ENCODE results near the gene BCL2. TPM values are rescaled to one million over a fixed set of nuclear protein-coding genes. Genes with fewer than 3 reads are reported as not detected.

BCL2 gene
- total RNA-seq, 2 donors from 2014 or later: 13.9 to 16.4 TPM

DNA sequence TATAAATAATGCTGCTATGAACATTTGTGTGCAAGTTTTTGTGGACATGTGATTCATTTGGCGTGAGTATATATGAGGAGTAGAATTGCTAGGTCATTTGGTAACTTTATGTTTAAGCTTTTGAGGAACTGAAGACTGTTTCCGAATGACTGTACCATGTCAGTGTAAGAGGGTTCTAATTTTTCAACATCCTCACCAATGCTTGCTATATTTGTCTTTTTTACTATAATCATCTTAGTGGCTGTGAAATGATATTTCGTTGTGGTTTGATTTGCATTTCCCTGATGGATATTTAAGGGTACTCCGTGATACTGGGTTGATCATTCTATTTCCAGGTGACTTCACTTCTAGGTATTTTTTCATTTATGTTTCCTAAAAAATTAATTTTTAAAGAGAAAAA is 241.1 kb downstream of the BCL2 start:
- no peak overlapping the region for H3K9ac ChIP-seq (ENCODE audit: low read depth in 2 of 2, low read length in 2 of 2)
- intact Hi-C loops (cut with DNase I): no loop called here
- TF ChIP-seq, protein P1, sequence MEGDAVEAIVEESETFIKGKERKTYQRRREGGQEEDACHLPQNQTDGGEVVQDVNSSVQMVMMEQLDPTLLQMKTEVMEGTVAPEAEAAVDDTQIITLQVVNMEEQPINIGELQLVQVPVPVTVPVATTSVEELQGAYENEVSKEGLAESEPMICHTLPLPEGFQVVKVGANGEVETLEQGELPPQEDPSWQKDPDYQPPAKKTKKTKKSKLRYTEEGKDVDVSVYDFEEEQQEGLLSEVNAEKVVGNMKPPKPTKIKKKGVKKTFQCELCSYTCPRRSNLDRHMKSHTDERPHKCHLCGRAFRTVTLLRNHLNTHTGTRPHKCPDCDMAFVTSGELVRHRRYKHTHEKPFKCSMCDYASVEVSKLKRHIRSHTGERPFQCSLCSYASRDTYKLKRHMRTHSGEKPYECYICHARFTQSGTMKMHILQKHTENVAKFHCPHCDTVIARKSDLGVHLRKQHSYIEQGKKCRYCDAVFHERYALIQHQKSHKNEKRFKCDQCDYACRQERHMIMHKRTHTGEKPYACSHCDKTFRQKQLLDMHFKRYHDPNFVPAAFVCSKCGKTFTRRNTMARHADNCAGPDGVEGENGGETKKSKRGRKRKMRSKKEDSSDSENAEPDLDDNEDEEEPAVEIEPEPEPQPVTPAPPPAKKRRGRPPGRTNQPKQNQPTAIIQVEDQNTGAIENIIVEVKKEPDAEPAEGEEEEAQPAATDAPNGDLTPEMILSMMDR (IDR thresholded peaks at IDR 0.05): no peak
- no peaks in the 10 kb centered on the region for H3K4me1 ChIP-seq
- H3K36me3 ChIP-seq: no peaks in the 10 kb centered on the region
- no peaks in the 10 kb centered on the region for H3K27me3 ChIP-seq
- no peak overlapping the region for H3K27ac ChIP-seq
- no peak for DNase-seq
- no peaks in the 10 kb centered on the region for H3K9me3 ChIP-seq
- no peak overlapping the region for H3K4me3 ChIP-seq

DNA sequence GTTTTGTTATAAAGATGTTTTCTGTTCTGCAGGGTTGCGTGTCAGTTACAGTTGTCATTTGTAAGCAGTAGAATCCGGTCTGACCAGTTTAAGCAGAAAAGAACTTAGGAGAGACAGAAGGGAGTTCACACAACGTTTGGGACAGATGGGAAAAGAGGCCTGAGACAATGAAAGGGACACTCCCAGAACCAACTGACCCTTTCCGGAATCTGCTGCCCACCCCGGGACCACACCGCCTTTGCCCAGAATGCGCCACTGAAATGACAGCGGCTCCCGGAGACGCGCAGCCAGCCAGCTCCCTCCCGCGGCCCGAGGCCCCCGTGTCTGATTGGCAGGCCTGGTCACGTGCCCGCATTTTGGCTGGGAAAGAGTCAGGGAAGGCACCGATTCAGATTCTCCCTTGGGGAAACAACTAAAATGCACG is 244.6 kb downstream of the BCL2 start:
- H3K9me3 ChIP-seq: no peaks in the 10 kb centered on the region
- H3K27ac ChIP-seq: peak overlapping the region; percentile 59
- TF ChIP-seq, protein P1 (IDR thresholded peaks at IDR 0.05): no peak
- H3K4me1 ChIP-seq: no peaks in the 10 kb centered on the region
- peak; percentile 92 for DNase-seq
- H3K36me3 ChIP-seq: no peaks in the 10 kb centered on the region
- H3K27me3 ChIP-seq: no peaks in the 10 kb centered on the region
- H3K9ac ChIP-seq (ENCODE audit: low read depth in 2 of 2, low read length in 2 of 2): peak overlapping the region; percentile 40 to 56
- intact Hi-C loops (cut with DNase I): no loop called here
- H3K4me3 ChIP-seq: peak overlapping the region; percentile 27

DNA sequence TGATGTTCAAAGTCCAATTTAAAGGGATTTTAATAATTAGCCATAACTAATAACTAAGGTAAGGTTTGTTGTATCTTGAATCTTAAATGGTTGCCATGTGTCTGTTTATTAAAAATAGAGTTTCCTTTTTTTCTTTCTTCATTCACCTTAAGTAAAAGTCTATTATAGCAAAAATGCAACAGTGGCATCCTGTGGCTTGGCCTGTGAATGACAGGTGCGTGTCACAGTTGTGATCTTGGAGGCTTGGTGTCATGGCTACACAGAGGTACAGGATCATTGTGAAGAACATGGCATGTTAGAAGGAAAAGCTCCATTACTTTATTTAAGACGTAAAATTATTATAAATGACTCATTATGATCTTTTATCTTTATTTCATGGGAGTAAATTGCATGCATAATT is 246.1 kb downstream of the BCL2 start:
- TF ChIP-seq, protein P1 (IDR thresholded peaks at IDR 0.05): no peak
- H3K9me3 ChIP-seq: no peaks in the 10 kb centered on the region
- DNase-seq: no peak
- H3K9ac ChIP-seq (ENCODE audit: low read depth in 2 of 2, low read length in 2 of 2): peak overlapping the region in 1 of 2 donors; percentile 5
- H3K4me3 ChIP-seq: no peak overlapping the region
- H3K4me1 ChIP-seq: no peaks in the 10 kb centered on the region
- H3K27ac ChIP-seq: no peak overlapping the region
- H3K36me3 ChIP-seq: no peaks in the 10 kb centered on the region
- no peaks in the 10 kb centered on the region for H3K27me3 ChIP-seq
- intact Hi-C loops (cut with DNase I): no loop called here

Other genes with a start within 250 kb of the BCL2 start
- 10 to 100 TPM; 32.8 to 55.3 TPM for gene KDSR, start 47.4 kb upstream of the BCL2 start, total RNA-seq
- gene VPS4B, start 102.7 kb upstream of the BCL2 start, total RNA-seq: 100 to 1,000 TPM in 1 of 2 donors, 10 to 100 TPM in 1; 96.3 to 127 TPM
- gene SERPINB5, start 157.2 kb upstream of the BCL2 start, total RNA-seq: 1 to 10 TPM; 4.8 to 6.1 TPM
- gene SERPINB12, start 222.6 kb upstream of the BCL2 start, total RNA-seq: not detected

Data from colonic mucosa (tissue), 4 donors.